Activated gamma-delta T cell treated with Interleukin-2 at 50 U/mL for 16 hours (primary cell): ENCODE results near the gene RAB22A.

Experiments used
- DNase-seq: peaks from one replicate; pipeline ENCODE4 v3.0.0-alpha.2; 2020

The RAB22A gene, protein sequence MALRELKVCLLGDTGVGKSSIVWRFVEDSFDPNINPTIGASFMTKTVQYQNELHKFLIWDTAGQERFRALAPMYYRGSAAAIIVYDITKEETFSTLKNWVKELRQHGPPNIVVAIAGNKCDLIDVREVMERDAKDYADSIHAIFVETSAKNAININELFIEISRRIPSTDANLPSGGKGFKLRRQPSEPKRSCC

DNA sequence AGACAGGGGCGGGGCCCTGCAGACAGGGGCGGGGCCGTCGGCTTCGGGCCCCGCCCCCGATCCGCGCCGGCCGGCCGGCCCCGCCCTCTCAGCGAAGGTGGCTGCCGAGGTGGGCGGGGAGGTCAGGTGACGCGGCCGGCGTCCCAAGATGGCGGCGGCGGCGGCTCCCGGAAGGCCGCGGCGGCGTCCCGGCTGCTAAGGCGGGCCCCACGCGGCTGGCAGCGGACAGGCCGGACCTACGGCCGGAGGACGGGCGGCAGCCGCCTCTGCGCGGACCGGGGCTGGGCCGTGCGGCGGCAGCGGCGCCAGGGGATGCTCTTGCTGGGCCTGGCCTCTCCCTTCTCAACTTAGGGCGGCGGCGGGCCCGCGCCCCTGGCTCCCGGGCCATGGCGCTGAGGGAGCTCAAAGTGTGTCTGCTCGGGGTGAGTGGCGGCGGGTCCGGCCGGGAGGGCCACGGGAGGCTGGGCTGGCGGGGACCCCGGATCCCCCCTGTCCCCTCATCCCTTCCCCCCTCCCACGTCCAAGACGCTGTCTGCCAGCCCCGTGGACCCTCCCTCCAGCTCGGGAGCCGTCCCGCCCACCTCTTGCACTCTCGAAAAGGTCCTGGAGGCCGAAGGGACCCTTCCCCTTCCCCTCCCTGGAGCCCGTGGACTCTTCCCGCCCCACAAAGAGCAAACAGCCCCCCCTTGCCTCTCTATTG lies at the start of gene RAB22A:
RAB22A (plus strand) TSS at position 125 of the 700 bp plus-strand sequence; CDS start at position 387, 262 bp downstream.
- peak; percentile 78 for DNase-seq

DNA sequence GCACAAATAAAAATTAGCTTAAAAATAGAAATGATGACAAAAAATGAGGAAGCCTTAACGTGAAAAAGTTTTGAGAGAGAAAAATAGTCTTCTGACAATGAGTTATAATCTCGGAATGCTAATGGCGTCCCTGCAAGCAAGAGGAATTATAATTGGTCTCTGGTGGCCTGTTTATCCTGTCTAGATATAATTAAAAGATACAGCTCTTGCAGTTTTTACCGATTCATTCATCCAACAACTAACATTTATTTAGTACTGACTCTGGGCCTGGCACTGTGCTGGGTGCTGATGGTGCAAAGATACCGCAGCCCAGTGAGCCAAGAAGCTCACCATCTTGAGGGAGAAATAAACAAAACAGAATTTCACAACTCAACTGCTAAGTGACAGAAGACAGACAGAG lies 49.5 kb upstream of the RAB22A start:
- DNase-seq: no peak

DNA sequence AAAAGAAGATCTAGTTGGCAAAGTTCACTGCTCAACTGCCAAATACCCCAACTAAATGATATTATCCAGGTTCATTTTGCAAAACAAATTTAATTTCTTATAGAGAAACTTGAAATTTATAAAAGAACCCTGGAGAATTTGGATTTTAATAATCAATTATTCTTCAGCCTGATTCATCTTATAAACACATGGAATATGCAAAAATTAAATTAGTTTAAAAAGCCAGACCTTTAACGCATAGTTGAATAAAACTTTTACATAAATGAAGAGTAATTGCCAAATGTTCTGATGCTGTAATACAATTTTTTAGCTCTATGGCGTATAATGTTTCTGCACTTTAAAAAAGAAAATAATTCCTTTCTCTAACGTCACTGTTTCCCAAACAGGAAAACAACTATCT lies 47.9 kb upstream of the RAB22A start:
- DNase-seq: no peak

DNA sequence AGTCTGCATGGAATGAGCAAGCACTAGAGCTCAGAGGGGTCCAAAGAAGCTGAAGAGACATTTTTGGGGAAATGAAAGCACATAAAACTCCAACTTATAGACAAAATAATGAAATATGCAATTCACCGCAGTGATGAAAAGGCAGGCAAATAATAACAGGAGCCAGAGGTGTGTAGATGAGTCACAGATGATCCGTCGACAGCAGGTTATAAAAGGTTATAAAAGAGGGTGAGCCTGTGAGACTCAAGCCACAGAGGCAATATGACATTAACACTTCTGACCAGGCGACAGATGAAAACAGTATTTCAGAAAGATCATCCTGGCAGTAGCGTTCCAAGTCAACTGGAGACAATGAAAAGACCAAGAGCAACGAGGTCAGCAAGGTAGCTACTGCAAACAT lies 45.2 kb upstream of the RAB22A start:
- DNase-seq: no peak

DNA sequence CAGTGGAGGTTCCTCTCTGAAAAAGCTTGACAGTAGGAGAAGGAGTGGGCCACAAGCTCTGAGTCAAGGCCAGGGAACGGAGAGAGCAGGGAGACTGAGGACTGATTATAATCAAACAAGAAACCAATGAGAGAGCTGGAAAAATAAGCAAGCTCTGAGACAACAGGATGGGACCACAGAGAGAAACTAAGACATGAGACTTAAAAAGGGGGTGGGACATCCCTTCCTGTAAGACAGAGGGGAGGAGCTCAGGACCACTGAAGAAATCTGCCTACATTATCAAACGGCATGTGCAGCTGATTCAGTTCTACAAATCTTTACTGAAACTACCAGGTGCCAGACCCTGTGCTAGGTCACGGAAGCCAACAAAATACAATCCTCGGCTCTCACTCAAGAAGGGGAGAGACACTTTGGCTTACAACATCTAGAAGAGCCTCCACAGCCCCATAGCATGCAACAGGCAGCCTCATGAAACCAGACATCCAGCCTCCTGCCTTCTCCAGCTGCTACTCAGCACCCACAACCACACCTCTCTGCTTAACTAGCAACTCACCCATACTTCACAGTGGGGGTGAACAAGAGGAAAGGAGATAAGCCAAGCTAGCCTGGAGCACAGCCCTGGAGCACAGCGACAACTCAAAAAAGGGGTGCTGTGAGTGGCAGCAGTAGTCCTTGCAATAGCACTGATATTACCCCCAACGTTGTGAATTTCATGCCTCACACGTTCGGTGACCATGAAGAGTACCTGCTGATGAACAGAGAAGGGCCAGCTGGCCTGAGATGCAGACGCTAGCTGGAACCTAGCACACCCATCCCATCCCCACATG lies 41.9 kb upstream of the RAB22A start:
- no peak for DNase-seq

DNA sequence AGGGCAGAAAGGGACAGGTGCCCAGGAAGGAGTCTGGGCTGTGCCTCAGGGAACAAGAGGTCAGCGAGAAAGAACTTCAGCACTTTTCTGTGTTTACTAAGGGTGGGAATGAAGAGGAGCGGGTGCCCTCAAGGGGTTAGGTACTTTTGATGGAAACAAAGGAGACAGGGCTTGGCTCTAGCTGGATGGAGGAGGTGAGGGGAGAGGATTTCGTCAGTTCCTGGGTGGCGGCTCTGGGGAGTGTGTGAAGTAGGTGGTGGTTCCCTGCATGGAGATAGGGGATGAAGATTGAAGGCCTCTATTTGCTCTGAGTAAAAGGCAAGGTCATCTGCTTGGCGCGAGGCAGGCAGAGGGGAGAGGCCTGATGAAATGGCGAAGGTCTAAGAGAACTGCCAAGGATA lies 41.1 kb upstream of the RAB22A start:
- no peak for DNase-seq

DNA sequence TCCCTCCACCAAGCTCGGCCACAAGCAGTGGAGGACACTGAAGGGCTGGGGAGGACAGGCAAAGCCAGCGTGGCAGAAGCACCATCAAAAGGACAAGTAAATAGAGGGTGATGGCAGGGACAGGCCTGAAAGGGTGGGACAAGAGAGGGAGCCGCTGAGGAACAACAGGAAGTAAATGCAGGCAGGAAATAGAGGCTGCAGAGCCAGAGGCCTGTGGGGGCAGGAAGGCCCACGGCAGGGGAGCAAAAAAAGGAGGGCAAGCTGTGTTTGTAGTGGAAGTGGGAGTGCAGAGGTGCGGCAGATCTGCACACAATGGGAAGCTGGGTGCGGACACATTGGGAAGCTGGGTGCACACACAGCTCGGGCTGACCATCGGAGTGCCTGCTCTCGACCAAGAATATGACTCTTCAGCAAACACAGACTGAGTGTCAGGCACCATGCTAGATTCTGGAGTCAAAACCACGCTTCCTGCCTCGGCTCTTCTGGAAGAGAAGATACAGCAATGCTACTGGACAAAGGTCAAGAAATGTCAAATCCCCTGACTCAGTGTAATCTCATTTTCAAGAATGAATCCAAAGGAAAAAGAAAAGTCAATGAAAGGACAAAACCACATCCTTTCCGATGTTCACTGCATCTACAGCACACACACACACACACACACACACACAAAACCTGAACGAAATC lies 40.4 kb upstream of the RAB22A start:
- no peak for DNase-seq

DNA sequence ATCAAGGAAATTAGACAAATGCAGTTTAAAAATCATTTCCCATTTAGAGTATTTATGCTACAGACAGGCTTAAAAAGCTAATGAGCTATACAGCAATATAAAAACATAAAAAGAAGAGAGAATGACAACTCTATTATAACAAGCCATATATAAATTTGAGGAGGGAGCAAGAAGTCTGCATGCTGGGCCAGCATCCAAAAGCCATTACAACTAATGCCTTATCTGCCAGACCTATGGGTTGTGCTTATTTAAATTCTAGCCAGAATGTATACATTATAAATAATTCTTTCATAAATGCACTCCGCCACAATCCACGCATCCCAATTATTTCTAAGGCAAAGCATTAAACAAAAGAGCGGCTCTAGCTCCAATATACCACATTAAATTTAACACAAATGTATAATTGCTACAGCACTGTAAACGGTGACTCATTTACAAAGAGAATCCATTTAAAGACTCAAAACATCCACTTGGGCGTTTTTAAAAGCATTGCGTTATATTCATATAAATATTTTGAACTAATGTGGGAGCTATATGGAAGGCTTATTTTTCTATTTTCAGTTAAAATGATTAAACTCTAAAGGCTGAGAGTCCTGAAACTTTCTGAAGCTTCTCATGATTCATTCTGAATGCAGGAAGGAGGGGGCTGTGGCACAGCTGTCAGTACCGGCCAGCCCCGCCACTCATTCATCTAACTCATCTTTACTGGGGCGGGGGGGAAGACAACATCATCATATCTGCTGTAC lies 37.7 kb upstream of the RAB22A start:
- DNase-seq: no peak

DNA sequence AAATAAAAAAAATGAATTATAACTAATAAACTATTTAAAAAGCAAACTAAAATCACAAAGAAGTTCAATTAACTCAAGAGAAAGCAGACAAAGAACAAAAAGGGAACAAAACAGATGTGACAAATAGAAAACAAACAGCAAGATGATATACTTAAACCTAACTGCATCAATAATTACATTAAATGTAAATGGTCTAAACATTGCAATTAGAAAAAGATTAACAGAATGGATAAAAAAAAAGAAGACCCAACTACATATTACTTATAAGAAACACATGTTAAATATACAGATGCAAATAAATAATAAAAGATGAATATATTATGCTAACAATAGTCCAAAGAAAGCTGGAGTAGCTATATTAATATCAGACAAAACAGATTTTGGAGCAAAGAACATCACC lies 35.1 kb upstream of the RAB22A start:
- no peak for DNase-seq

DNA sequence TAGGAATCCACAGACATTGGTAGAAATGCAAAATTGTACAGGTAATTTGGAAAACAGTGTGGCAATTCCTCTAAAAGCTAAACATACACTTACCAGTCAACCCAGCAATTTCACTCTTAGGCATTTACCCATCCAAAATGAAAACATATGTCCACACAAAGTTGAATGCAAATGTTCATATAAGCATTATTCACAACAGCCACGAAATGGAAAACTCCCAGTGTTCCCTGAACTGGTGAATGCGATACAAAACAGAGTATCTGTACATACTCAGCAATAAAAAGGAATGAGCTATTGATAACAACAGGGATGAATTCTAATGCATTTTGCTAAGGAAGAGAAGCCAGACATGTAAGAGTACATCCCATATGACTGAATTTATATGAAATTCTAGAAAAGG lies 32.4 kb upstream of the RAB22A start:
- no peak for DNase-seq

DNA sequence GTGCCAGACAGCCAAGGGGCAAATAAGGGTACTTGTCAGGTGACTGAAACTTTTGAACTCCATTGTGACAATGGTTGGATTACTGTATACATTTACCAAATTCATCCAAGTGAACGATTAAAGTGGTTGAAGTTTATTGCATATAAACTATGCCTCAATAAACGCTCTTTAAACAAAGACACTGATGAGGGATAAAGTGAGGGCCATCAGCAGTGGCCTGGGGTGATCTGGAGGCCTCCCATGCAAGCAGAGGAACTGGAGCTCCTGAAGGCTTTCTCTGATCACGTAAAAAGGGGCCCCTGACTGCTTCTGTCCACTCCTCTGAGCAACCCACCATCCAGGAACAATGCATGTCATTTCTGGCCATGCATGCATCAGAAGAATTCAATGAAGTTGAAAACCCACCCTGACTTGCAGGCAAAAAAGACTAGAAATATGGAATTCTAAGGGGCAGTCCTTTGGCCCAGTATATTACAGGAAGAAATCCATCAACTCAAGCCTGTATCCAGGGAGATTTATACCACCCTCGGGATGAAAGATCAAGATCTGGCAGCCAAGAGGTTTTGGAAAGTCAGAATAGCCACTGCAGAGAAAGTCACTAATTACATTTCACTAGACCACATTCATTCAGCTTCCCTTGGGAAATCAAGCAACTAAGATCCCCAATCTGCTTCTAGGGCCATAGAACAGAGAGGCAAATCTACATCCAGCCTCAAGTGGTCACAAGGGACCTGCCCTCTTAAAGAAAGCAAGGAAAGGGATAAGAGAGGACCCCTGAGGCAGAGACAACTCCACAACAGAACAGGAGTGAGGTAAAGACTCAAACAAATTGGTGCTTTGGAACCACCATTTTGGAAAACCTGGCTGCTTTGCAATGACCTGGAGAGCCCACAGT lies 31.7 kb upstream of the RAB22A start:
- DNase-seq: no peak

DNA sequence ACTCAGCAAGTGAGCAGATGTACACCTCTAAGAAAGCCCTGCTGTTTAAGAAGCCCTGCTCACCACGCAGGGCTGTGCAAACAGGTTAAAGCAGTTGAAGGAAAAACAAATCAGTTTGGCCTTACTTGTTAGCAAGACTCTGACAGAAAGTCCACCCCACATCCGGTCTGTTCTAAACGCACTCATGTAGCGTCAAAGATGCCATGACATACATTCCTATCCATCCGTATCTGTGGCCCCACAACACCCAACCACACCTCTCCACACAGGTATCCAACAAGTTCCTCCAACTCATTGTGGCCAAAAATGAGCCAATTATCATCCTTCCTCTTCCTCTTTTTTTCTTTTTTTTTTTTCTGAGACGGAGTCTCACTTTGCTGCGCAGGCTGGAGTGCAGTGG lies 22.8 kb upstream of the RAB22A start:
- no peak for DNase-seq

DNA sequence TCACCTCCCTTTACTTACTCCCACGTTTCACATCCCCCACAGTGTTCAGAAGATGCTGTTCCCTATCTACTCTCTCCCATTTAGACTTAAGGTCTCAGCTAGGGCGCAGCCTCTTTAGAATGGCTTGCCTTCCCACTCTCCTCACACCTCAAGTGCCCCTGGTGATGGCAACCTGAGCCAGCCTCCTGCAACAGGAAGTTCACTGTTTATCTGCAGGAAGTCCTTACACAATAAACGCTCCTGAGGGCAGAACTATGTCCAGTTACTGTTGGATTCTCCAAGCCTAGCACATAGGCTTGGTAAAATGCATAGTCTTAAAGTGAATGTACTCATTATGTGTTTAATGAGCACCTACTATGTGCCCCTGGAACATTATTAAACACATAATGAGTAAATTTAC lies 21.9 kb upstream of the RAB22A start:
- DNase-seq: no peak

DNA sequence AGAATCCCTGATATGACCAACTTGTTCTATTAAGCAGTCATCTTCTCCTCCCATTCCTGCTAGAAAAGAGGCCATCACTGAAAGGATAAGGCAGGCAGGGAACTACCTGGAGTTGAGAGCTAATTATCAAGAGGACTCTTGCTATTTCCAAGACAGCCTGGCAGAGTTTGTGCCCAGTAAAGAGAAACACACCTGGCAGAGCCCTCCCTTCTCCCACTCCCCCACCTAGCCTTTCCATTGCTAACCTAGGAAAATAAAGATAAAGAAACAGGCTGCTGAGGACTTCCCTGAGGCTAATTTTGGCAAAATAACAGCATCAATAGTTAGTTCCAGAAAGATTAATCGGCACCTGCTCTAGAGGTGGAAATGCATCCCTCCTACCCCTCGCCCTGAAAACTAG lies 20.4 kb upstream of the RAB22A start:
- DNase-seq: no peak

DNA sequence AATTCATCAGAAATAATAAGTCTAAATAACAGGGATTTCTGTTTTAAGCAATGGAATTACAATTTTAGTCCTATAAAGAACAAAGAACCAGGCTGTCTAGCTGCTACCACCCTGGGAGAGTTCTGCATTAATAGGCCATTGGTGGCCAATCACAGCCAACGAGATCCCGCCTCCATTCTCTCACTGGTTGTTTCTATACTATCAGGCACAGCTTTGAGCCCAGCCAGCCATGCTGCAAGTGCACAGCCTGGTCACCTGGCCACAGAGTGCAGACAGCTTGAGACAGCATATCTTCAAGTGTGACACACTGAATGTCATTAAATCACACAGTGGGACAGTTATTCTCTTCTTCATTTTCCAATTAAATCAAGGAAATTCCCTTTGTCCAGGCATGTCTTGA lies 16.1 kb upstream of the RAB22A start:
- DNase-seq: no peak

DNA sequence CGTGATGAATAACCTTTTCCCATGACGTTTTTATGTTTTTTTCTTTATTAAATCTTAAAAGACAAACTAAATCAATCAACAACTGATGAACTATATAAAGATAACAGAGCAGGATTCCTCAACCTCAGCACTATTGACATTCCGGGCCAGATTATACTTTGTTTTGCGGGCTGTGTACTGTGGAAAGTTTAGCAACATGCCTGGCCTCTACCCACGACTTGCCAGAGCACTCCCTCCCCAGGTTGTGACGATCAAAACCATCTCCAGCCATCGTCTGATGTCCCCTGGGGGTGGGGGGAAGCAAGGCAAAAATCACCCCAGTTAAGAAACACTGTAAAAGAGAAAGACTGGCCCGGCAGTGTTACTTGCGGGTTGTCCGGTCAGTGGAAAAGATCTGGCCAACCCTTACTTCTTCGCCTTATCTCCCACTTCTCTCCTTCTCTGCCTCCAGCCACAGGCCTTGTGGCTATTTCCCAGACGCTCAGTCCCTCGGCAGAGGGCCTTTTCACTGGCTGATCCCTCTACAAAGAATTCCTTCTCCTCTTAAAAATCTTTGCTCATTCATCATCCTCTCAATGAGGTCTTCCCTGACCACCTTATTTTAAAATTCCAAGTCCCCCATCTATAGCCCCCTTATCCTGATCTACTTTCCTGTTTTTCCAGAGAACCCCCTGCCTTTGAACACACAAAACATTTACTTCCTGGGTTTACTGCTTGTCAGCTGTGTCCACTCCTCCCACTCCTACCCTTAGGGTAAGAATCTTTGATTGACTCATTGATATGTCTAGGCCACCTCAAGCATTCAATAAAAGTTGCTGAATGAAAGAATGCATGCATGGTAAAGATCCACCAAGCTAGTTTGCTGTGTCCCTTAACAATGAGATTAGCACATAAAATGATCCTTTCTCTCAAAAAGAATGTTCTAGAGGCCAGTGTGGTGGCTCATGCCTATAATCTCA lies 14.7 kb upstream of the RAB22A start:
- no peak for DNase-seq

DNA sequence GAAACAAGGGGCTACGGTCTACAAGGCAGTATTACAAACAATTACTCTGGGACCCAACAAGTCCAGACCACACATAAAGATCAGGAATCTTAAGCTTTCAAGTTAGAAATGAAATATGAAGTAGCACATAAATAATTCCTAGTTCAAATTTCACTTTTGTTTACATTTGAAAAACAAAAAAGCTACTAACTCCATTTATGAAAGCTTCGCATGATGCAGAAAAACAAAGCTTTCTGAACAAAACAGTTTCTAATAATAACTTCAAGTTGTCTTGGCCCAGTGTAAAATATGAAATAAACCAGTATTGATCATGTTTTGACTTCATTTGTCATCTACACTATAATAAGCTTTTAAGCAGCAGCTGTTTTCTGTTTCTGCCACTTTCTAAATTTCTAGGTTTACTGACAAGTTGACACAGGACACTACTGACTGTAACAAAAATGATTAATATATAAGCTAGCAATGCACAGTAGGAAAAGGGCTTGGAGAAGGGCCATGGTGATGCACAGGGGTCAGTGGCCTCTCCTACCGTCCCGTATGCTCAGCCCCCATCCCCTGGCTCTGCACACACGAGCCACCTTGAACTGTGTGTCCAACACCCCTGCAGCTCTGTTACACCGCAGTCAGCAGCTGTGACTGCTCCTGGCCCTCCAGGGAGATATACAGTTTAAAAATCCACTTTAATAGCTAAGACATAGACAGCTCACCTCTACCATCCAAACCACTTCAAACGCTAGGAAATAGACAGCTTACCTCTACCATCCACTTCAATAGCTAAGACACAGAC lies 13.3 kb upstream of the RAB22A start:
- no peak for DNase-seq

DNA sequence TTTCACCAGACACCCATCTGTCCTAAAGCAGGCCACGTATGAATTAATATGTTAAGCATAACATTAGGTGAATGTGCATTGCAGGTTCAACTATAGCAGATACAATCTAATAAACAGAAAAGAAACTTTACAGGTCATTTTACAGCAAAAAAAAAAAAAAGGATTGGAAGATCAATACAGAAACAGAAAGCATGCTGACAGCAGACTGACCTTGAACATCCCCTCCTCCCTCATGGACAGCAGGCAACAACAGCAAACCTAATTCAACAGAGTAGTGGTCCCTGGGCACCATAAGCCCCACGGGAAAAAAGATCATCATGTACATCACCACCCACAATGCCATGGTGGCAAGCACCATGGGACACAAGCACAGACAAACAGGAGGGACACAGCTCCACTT lies 12.1 kb upstream of the RAB22A start:
- no peak for DNase-seq

DNA sequence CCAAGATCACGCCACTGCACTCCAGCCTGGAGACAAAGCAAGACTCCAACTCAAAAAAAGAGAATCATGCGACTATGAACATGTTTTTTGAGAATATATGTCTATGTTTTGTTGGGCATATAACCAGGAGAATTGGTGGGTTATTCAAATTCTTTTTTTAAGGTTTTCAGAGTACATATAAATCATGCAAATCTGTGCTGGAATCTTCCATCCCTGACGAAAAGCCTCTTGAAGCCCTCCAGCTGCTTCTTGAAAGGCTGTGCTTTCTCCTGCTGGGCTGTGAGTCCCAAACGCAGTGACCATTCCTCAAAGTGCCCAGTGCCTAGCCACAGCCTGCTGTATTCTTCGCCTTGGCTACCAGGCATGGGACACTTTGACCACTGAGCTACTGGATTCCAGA lies 9.2 kb upstream of the RAB22A start:
- DNase-seq: no peak

DNA sequence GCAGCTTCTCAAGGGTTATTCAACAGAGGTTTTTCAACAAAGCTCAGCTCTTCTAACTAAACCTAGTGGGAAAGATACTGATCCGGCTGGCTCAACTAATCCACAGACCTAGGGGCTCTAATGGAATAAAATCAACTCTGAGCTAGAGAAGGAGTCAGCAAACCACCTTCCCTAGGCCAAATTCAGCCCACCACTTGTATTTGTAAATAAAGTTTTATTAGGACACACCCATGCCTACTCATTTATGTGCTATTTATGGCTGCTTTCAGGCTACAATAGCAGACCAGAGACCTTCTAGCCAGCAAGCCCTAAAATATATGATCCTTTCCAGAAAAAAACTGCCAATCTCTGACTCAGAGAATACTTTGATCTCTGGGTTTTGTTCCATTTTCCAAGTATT lies 6.0 kb upstream of the RAB22A start:
- no peak for DNase-seq
